ENCODE measurements around the gene FARP2.
"Not testable (repeated sequence)": the region's sequence is repeated elsewhere in the genome, so short reads cannot be mapped to it uniquely, and the experiment has no call there.

Gene FARP2

DNA sequence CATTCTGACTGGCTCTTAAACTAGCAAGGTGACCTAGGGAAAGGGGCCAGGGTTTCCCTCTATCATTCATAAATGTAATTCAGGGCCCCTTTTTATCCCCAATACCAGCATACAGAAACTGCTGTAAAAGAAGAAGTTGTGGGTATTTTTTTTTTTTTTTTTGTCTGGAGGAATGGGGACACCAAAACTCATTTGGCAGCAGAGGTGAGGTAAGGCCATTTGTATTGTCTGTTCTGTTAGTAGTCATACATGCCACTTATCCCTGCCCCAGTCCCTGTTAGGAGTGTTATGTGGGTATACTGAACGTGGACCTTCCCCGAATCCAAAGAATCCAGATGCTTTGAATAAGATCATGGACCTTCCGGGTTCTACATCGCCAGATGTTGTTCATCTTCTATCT is 38.7 kb upstream of the FARP2 start:
- DNase-seq (ENCODE audit: low read depth), result no peak
- TF ChIP-seq, protein P1, sequence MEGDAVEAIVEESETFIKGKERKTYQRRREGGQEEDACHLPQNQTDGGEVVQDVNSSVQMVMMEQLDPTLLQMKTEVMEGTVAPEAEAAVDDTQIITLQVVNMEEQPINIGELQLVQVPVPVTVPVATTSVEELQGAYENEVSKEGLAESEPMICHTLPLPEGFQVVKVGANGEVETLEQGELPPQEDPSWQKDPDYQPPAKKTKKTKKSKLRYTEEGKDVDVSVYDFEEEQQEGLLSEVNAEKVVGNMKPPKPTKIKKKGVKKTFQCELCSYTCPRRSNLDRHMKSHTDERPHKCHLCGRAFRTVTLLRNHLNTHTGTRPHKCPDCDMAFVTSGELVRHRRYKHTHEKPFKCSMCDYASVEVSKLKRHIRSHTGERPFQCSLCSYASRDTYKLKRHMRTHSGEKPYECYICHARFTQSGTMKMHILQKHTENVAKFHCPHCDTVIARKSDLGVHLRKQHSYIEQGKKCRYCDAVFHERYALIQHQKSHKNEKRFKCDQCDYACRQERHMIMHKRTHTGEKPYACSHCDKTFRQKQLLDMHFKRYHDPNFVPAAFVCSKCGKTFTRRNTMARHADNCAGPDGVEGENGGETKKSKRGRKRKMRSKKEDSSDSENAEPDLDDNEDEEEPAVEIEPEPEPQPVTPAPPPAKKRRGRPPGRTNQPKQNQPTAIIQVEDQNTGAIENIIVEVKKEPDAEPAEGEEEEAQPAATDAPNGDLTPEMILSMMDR (IDR thresholded peaks at IDR 0.05; ENCODE audit: control insufficient read depth, insufficient read depth, low read depth, low read length, missing control alignments), result no peak
- peak overlapping the region; percentile 75 for H3K4me3 ChIP-seq (ENCODE audit: control insufficient read depth, low read depth, low read length)

DNA sequence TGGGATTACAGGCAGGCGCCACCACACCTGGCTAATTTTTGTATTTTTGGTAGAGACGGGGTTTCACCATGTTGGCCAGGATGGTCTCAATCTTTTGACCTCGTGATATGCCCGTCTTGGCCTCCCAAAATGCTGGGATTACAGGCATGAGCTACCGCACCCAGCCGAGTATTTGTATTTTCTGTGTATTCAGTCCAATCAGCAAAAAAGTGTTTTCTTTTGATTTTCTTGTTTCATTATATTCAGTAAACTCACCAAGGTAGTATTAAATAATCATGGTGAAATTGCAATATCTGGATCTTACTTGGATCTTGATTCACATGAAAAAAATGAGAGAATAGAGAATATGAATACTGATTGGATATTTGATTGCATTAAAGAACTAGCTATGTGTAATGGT is 37.3 kb upstream of the FARP2 start:
- not testable (repeated sequence) for H3K4me3 ChIP-seq (ENCODE audit: control insufficient read depth, low read depth, low read length); DNase-seq (ENCODE audit: low read depth)

DNA sequence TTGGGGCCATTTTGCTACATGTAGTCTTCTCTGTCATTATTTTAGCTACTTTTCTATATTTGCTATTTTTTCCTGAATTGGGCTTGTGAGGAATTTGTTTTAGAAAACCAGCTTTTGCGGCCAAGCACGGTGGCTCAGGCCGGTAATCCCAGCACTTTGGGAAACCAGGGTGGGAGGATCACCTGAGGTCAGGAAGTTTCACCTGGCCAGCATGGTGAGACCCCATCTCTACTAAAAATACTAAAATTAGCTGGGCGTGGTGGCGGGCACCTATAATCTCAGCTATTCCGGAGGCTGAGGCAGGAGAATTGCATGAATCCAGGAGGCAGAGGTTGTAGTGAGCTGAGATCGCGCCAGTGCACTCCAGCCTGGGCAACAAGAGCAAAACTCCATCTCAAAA is 35.7 kb upstream of the FARP2 start:
- DNase-seq (ENCODE audit: low read depth), result no peak
- no peak overlapping the region for H3K4me3 ChIP-seq (ENCODE audit: control insufficient read depth, low read depth, low read length)
- TF ChIP-seq, protein P1 (IDR thresholded peaks at IDR 0.05; ENCODE audit: control insufficient read depth, insufficient read depth, low read depth, low read length, missing control alignments), result no peak

DNA sequence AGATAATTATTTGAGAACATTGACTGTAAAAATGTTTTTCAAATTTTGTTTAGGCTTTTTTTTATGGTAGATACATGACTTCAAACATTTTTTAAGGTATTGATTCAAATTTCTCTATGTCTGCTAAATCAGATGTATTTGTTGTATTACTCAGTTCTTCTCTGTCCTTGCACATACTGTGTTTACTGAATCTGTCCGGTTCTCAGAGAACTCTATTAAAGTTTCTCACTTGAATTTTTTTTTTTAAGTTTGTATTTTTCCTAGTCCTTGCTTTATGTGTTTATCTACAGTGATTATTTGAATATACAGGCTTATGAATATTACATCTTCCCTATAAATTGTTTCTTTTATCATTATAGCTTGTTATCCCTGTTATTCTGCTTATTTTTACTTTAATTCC is 35.1 kb upstream of the FARP2 start:
- TF ChIP-seq, protein P1 (IDR thresholded peaks at IDR 0.05; ENCODE audit: control insufficient read depth, insufficient read depth, low read depth, low read length, missing control alignments), result no peak
- DNase-seq (ENCODE audit: low read depth), result no peak
- no peak overlapping the region for H3K4me3 ChIP-seq (ENCODE audit: control insufficient read depth, low read depth, low read length)

DNA sequence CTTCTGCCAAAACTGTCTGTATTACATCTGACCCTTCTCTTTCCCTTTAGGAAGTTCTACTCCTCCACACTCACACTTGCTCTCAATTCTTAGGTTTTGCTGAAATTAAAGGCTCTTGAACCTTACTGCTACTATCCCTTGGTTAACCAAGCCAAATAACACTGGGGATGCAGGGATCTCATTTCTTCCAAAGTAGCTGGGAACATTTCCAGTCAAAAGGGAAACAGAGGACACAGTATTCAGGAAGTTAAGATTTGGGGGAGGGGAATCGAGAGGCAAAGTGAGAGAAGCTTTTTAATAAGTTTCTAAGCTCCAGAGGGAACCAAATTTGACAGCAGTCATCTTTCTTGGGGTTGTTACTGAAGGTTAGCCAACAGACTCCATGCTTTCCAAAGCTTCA is 34.2 kb upstream of the FARP2 start:
- TF ChIP-seq, protein P1 (IDR thresholded peaks at IDR 0.05; ENCODE audit: control insufficient read depth, insufficient read depth, low read depth, low read length, missing control alignments), result no peak
- no peak for DNase-seq (ENCODE audit: low read depth)
- no peak overlapping the region for H3K4me3 ChIP-seq (ENCODE audit: control insufficient read depth, low read depth, low read length)

DNA sequence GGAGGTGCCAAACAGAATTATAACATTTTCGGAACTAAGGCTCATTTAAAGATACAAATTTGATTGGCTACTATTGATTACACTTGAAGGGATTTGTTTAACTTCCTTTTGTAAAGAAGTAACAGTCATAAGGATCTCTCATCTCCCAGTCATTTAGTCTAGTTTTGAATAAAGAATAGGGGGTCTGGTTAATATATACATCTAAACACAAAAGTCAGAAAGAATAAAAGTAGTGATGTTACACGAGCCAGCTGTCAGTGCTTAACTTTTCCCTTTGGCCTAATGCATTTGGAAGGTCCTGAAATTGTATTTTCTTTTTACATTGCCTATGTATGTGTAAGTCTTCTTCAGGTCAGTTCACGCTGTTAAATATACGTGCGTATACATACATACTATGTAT is 32.3 kb upstream of the FARP2 start:
- TF ChIP-seq, protein P1 (IDR thresholded peaks at IDR 0.05; ENCODE audit: control insufficient read depth, insufficient read depth, low read depth, low read length, missing control alignments), result no peak
- no peak for DNase-seq (ENCODE audit: low read depth)
- H3K4me3 ChIP-seq (ENCODE audit: control insufficient read depth, low read depth, low read length), result no peak overlapping the region

DNA sequence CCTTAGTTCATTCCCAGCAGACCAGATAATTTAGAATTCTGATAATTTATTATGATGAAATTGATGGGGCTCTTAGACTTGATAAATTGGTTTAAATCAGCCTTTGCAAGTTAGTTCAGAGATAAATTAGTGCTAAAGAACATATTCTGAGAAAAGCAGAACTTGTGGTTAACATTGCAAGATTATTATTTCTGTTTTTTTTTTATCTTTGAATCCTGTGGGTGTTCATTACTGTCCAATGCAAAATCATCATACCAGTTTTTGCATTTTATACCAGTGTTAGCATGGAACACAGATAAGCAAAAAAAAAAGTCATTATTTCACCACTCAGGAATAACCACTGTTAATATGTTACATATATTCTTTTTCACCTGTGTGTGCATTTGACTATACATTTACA is 31.3 kb upstream of the FARP2 start:
- H3K4me3 ChIP-seq (ENCODE audit: control insufficient read depth, low read depth, low read length), result no peak overlapping the region
- TF ChIP-seq, protein P1 (IDR thresholded peaks at IDR 0.05; ENCODE audit: control insufficient read depth, insufficient read depth, low read depth, low read length, missing control alignments), result no peak
- DNase-seq (ENCODE audit: low read depth), result no peak
